Neutrophil (primary cell): ENCODE measurements around the gene CUBN.

Experiments
- H3K27ac ChIP-seq: fragments of 200-600 bp; sonication (generic); 2 replicates; pipeline ENCODE4 v1.5.1; 2016; ENCODE audit warnings: mild to moderate bottlenecking, moderate library complexity
- H3K27me3 ChIP-seq: fragments of 200-600 bp; sonication (generic); 2 replicates; pipeline ENCODE4 v1.6.0; 2016; ENCODE audit warnings: mild to moderate bottlenecking
- H3K36me3 ChIP-seq: fragments of 200-600 bp; sonication (generic); 2 replicates; pipeline ENCODE4 v1.5.1; 2017
- H3K4me1 ChIP-seq, 2 experiments: fragments of 200-600 bp in 1 of 2; sonication (generic) in 1 of 2; 1 replicate in 1 of 2; 2 replicates in 1 of 2; pipeline versions ENCODE4 v1.5.1 to v1.6.1; 2013 to 2016; ENCODE audit warnings: low read depth in 1 of 2, low read length in 1 of 2, mild to moderate bottlenecking in 1 of 2, moderate library complexity in 1 of 2; ENCODE audit not compliant: control insufficient read depth in 1 of 2, insufficient read depth in 1 of 2
- H3K4me3 ChIP-seq, 2 experiments: fragments of 200-600 bp in 1 of 2; sonication (generic) in 1 of 2; 1 replicate in 1 of 2; 2 replicates in 1 of 2; pipeline ENCODE4 v1.5.1; 2013 to 2016; ENCODE audit warnings: low read depth in 1 of 2, low read length in 1 of 2, mild to moderate bottlenecking in 1 of 2, moderate library complexity in 1 of 2
- H3K9me3 ChIP-seq: fragments of 200-600 bp; sonication (generic); 2 replicates; pipeline ENCODE4 v1.5.1; 2016
- TF ChIP-seq, protein P1 (sequence below): fragments of 200-600 bp; sonication (generic); IDR thresholded peaks from 2 replicates; pipeline ENCODE4 v1.5.1; 2016; ENCODE audit warnings: antibody characterized with exemption

CUBN gene

DNA sequence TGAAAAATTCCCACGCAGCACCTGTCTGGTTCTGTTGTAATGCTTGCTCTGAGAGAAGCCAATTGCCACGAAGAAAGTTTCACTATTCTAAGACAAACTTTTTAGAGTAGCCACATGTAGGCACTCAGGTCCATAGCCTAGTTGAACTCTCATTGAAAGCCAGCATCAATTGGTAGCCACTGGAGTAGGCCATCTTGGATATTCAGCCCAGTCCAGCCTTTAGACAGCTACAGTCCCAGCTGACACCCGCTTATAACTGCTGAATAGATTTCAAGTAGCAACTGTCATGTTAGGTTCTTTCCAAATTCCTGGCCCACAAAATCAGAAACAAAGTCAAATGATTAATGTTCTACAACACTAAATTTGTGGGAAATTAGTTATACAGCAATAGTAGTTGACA, 31.6 kb downstream of the CUBN start:
- no peaks in the 10 kb centered on the region for H3K4me1 ChIP-seq
- TF ChIP-seq, protein P1, sequence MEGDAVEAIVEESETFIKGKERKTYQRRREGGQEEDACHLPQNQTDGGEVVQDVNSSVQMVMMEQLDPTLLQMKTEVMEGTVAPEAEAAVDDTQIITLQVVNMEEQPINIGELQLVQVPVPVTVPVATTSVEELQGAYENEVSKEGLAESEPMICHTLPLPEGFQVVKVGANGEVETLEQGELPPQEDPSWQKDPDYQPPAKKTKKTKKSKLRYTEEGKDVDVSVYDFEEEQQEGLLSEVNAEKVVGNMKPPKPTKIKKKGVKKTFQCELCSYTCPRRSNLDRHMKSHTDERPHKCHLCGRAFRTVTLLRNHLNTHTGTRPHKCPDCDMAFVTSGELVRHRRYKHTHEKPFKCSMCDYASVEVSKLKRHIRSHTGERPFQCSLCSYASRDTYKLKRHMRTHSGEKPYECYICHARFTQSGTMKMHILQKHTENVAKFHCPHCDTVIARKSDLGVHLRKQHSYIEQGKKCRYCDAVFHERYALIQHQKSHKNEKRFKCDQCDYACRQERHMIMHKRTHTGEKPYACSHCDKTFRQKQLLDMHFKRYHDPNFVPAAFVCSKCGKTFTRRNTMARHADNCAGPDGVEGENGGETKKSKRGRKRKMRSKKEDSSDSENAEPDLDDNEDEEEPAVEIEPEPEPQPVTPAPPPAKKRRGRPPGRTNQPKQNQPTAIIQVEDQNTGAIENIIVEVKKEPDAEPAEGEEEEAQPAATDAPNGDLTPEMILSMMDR, result no peak
- no peak overlapping the region for H3K4me3 ChIP-seq
- no peaks in the 10 kb centered on the region for H3K27me3 ChIP-seq
- H3K36me3 ChIP-seq, result no peaks in the 10 kb centered on the region
- no peak overlapping the region for H3K27ac ChIP-seq
- no peaks in the 10 kb centered on the region for H3K9me3 ChIP-seq

GRCh38 chr10:17094844-17095243, 34.8 kb downstream of the CUBN start:
- no peak overlapping the region for H3K27ac ChIP-seq
- no peaks in the 10 kb centered on the region for H3K9me3 ChIP-seq
- no peaks in the 10 kb centered on the region for H3K36me3 ChIP-seq
- TF ChIP-seq, protein P1, result no peak
- H3K4me3 ChIP-seq, result no peak overlapping the region
- H3K27me3 ChIP-seq, result no peaks in the 10 kb centered on the region
- no peaks in the 10 kb centered on the region for H3K4me1 ChIP-seq

- H3K36me3 ChIP-seq, result no peaks in the 10 kb centered on the region
- no peak overlapping the region for H3K4me3 ChIP-seq
- TF ChIP-seq, protein P1, result no peak
- no peaks in the 10 kb centered on the region for H3K27me3 ChIP-seq
- no peaks in the 10 kb centered on the region for H3K9me3 ChIP-seq
- H3K27ac ChIP-seq, result no peak overlapping the region
- no peaks in the 10 kb centered on the region for H3K4me1 ChIP-seq
These were observed 36.4 kb downstream of the CUBN start for GRCh38 chr10:17092986-17093803.

DNA sequence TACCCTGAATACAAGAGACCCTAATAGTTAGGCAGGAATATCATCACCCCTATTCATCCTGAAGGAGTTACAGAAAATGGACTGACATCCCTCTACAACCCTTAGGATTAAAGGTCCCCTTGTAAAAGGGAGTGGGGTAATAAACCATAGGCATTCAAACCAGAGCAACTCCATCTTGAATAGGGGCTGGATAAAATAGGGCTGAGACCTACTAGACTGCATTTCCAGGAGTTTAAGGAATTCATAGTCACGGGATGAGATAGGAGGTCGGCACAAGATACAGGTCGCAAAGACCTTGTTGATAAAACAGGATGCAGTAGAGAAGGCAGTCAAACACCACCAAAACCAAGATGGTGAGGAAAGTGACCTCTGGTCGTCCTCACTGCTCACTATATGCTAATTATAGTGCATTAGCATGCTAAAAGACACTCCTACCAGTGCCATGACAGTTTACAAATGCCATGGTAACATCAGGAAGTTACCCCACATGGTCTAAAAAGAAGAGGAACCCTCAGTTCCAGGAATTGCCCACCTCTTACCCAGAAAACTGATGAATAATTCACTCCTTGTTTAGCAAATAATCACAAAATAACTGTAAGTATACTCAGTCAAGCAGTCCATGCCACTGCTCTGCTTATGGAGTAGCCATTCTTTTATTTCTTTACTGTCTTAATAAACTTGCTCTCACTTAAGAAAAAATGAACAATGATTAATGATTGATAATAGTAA, 37.2 kb downstream of the CUBN start:
- TF ChIP-seq, protein P1, result no peak
- H3K9me3 ChIP-seq, result no peaks in the 10 kb centered on the region
- no peak overlapping the region for H3K4me3 ChIP-seq
- H3K4me1 ChIP-seq, result no peaks in the 10 kb centered on the region
- no peaks in the 10 kb centered on the region for H3K36me3 ChIP-seq
- no peak overlapping the region for H3K27ac ChIP-seq
- no peaks in the 10 kb centered on the region for H3K27me3 ChIP-seq

GRCh38 chr10:17088118-17088806, 41.3 kb downstream of the CUBN start:
- Histone ChIP-seq H3K27ac (no peak overlapping the region), H3K4me1 (peaks cover 0 to 3% of the 10 kb centered on the region in 2 experiments), H3K4me3 (no peak overlapping the region), H3K36me3 (no peaks in the 10 kb centered on the region), H3K9me3 (no peaks in the 10 kb centered on the region), H3K27me3 (no peaks in the 10 kb centered on the region)
- TF ChIP-seq, protein P1, result no peak
